Measurements from ENCODE around the gene NOS3. TPM values are rescaled to one million over a fixed set of nuclear protein-coding genes. Genes with fewer than 3 reads are reported as not detected.

Gene NOS3
- total and polyA plus RNA-seq, 9 of the 15 experiments (the other 6 are each of a cell fraction or from before 2014, with no cell fraction given): 1.1 to 121 (median 23.6) TPM

DNA sequence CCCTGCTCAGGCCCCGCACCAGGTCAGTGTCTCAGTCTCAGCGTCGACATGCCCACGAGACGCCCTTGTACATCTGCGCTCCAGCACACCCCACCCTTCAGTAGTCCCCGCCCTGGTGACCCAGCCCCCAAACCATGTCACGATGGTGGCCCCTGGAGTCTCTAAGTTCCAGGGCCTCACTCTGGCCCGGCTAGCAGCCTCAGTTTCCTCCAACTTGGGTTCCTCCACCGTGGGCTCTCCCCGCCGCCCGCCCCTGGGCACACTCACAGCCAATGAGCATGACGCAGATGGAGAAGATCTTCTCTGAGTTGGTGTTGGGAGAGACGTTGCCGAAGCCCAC is 39.7 kb upstream of the NOS3 start:
- intact Hi-C loops (cut with micrococcal nuclease) (no loop called here), in situ Hi-C loops (cut with MboI) (no loop called here)
- peak overlapping the region in 1 of 2 experiments; percentile 98; a peak in 2 of 4 replicates for H3K9ac ChIP-seq (ENCODE audit: insufficient read depth in 1 of 2, low read depth in 2 of 2, low read length in 2 of 2)
- ChIA-PET POLR2A (interaction anchor here (2.5 kb wide), 1 partner anchor 12 kb away, joined by 11 read pairs; no protein-coding TSS in a partner anchor), CTCF (ENCODE audit: low intra/inter-chr PET ratio) (no interaction called here)
- BruUV-seq (replicated peaks): no TSS peak
- H3K9me3 ChIP-seq (replicated peaks; ENCODE audit: control insufficient read depth, insufficient read depth, low read depth, low read length): no peaks in the 10 kb centered on the region
- H3K9me1 ChIP-seq (ENCODE audit: control insufficient read depth, insufficient read depth, low read length): peaks cover 16% of the 10 kb centered on the region
- H4K20me1 ChIP-seq (replicated peaks; ENCODE audit: control insufficient read depth, insufficient read depth, low read length): peaks cover 8% of the 10 kb centered on the region; the same call in 1 of the 2 replicates
- H3K4me1 ChIP-seq (replicated peaks in 1 of 2; ENCODE audit: control insufficient read depth in 2 of 2, insufficient read depth in 2 of 2, low read length in 2 of 2): peaks cover 49 to 97% of the 10 kb centered on the region in 2 experiments
- H3K79me2 ChIP-seq (ENCODE audit: control insufficient read depth, insufficient read depth, low read length): peaks cover 81% of the 10 kb centered on the region
- no peak overlapping the region for H3K27ac ChIP-seq (ENCODE audit: extremely low read depth, low read depth, low read length)
- ATAC-seq (no peak), DNase-seq (ENCODE audit: extremely low read depth in 1 of 4, low spot score in 3 of 4) (no peak), FAIRE-seq (no peak)
- no peak overlapping the region for H2AFZ ChIP-seq (ENCODE audit: low read depth, low read length)
- WGBS (ENCODE audit: insufficient coverage, low coverage, missing lambda C conversion rate): 94% methylated on average over 16 of the region's 16 CpGs
- 0 out of 2 replicates have a peak, but pooled peaks have one; percentile 36 for TF ChIP-seq MED1 (CRISPR knock-in tag; IDR thresholded peaks at IDR 0.05; ENCODE audit: borderline replicate concordance)
- TF ChIP-seq POLR2G (IDR thresholded peaks at IDR 0.05; ENCODE audit: low read depth, low read length): peak; percentile 15; the same call in 1 of the 2 replicates
- peak; percentile 61; the same call in 1 of the 2 replicates for TF ChIP-seq RBFOX2 (IDR thresholded peaks at IDR 0.05; ENCODE audit: low read depth, low read length)
- no peak for TF ChIP-seq THAP7 (CRISPR knock-in tag; IDR thresholded peaks at IDR 0.05)
- H3K4me2 ChIP-seq (ENCODE audit: insufficient read depth, low read length): no peak overlapping the region
- no peaks in the 10 kb centered on the region for H3K27me3 ChIP-seq (ENCODE audit: control insufficient read depth in 2 of 2, insufficient read depth in 2 of 2, low read length in 2 of 2)
- peaks cover 84% of the 10 kb centered on the region for H3K36me3 ChIP-seq (ENCODE audit: control insufficient read depth, insufficient read depth, low read length)
- no peak overlapping the region for H3K4me3 ChIP-seq

DNA sequence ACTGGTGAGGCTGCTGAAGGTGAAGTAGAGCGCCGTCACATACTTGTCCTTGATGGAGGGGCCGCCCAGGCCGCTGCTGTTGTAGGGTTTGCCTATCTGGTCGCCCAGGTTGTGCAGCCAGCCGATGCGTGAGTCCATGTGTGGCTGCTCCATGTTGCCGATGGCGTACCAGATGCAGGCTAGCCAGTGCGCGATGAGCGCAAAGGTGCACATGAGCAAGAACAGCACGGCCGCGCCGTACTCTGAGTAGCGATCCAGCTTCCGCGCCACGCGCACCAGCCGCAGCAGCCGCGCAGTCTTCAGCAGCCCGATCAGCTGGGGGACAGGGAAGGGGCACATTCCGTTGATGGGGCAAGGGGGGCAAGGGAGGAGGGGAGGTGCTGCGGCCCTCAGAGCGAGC is 39.3 kb upstream of the NOS3 start:
- Histone ChIP-seq H3K9me1 (ENCODE audit: control insufficient read depth, insufficient read depth, low read length) (peaks cover 16% of the 10 kb centered on the region), H4K20me1 (replicated peaks; ENCODE audit: control insufficient read depth, insufficient read depth, low read length) (peaks cover 8% of the 10 kb centered on the region; the same call in 1 of the 2 replicates), H2AFZ (ENCODE audit: low read depth, low read length) (no peak overlapping the region), H3K27me3 (ENCODE audit: control insufficient read depth in 2 of 2, insufficient read depth in 2 of 2, low read length in 2 of 2) (no peaks in the 10 kb centered on the region), H3K9ac (ENCODE audit: insufficient read depth in 1 of 2, low read depth in 2 of 2, low read length in 2 of 2) (peak overlapping the region in 1 of 2 experiments; percentile 98; a peak in 2 of 4 replicates), H3K79me2 (ENCODE audit: control insufficient read depth, insufficient read depth, low read length) (peaks cover 85% of the 10 kb centered on the region), H3K4me3 (no peak overlapping the region), H3K4me1 (replicated peaks in 1 of 2; ENCODE audit: control insufficient read depth in 2 of 2, insufficient read depth in 2 of 2, low read length in 2 of 2) (peaks cover 53 to 97% of the 10 kb centered on the region in 2 experiments), H3K9me3 (replicated peaks; ENCODE audit: control insufficient read depth, insufficient read depth, low read depth, low read length) (no peaks in the 10 kb centered on the region), H3K4me2 (ENCODE audit: insufficient read depth, low read length) (no peak overlapping the region), H3K36me3 (ENCODE audit: control insufficient read depth, insufficient read depth, low read length) (peaks cover 81% of the 10 kb centered on the region), H3K27ac (ENCODE audit: extremely low read depth, low read depth, low read length) (no peak overlapping the region)
- DNase-seq (ENCODE audit: extremely low read depth in 1 of 4, low spot score in 3 of 4) (no peak), FAIRE-seq (no peak), ATAC-seq (no peak)
- ChIA-PET CTCF (ENCODE audit: low intra/inter-chr PET ratio) (no interaction called here), POLR2A (interaction anchor here (1.3 to 2.7 kb wide), 2 partner anchors 10 to 11 kb away, joined by 5 to 11 read pairs; no protein-coding TSS in a partner anchor)
- BruUV-seq (replicated peaks): no TSS peak
- intact Hi-C loops (cut with micrococcal nuclease) (no loop called here), in situ Hi-C loops (cut with MboI) (no loop called here)
- WGBS (ENCODE audit: insufficient coverage, low coverage, missing lambda C conversion rate): 97% methylated on average over 26 of the region's 28 CpGs
- no peak for TF ChIP-seq ZBTB43 (CRISPR knock-in tag; IDR thresholded peaks at IDR 0.05)
- no peak for TF ChIP-seq GATAD2A (IDR thresholded peaks at IDR 0.05)
- no peak for TF ChIP-seq ZNF408 (CRISPR knock-in tag; IDR thresholded peaks at IDR 0.05; ENCODE audit: low read depth)
- TF ChIP-seq ATF2 (CRISPR knock-in tag; IDR thresholded peaks at IDR 0.05): no peak
- TF ChIP-seq MEF2A (IDR thresholded peaks at IDR 0.05; ENCODE audit: control insufficient read depth, low read depth, low read length): no peak
- no peak for TF ChIP-seq TAF1 (IDR thresholded peaks at IDR 0.05; ENCODE audit: control insufficient read depth, extremely low read depth, insufficient read depth, low read length, severe bottlenecking)
- no peak for TF ChIP-seq MTA3 (IDR thresholded peaks at IDR 0.05; ENCODE audit: borderline replicate concordance)

All from K562 (cell line).